OCI-LY1 (cell line): ENCODE measurements around the gene SERGEF.

Experiments used
- H2AFZ ChIP-seq: fragments of 200-600 bp; sonication (generic), shearing (Covaris generic); 2 replicates; pipeline ENCODE4 v1.6.0; 2014; ENCODE audit warnings: antibody characterized with exemption, mild to moderate bottlenecking, low read length
- H3F3A ChIP-seq: fragments of 200-600 bp; sonication (generic), shearing (Covaris generic); 2 replicates; pipeline ENCODE4 v1.6.0; 2014; ENCODE audit warnings: mild to moderate bottlenecking, antibody characterized with exemption, low read length, moderate library complexity; ENCODE audit not compliant: insufficient read depth
- H3K27ac ChIP-seq: fragments of 200-600 bp; sonication (generic); 2 replicates; pipeline ENCODE4 v1.5.1; 2014; ENCODE audit warnings: low read length, mixed run types, mild to moderate bottlenecking, low read depth; ENCODE audit not compliant: poor library complexity, severe bottlenecking
- H3K27me3 ChIP-seq: fragments of 200-600 bp; sonication (generic); 2 replicates; pipeline ENCODE4 v1.6.0; 2014; ENCODE audit warnings: antibody characterized with exemption, mild to moderate bottlenecking, low read length, moderate library complexity; ENCODE audit not compliant: insufficient read depth
- H3K36me3 ChIP-seq: fragments of 200-600 bp; sonication (generic); 2 replicates; pipeline ENCODE4 v1.6.1; 2014; ENCODE audit warnings: mild to moderate bottlenecking, antibody characterized with exemption, low read length, moderate library complexity, mixed read lengths; ENCODE audit not compliant: insufficient read depth
- H3K4me1 ChIP-seq: fragments of 200-600 bp; sonication (generic); 2 replicates; pipeline ENCODE4 v1.5.1; 2014; ENCODE audit warnings: mild to moderate bottlenecking, low read length, moderate library complexity; ENCODE audit not compliant: insufficient read depth, severe bottlenecking
- H3K4me2 ChIP-seq: fragments of 200-600 bp; sonication (generic), shearing (Covaris generic); 2 replicates; pipeline ENCODE4 v1.6.1; 2014; ENCODE audit warnings: low read length
- H3K4me3 ChIP-seq: fragments of 200-600 bp; sonication (generic); 2 replicates; pipeline ENCODE4 v1.5.1; 2014; ENCODE audit warnings: low read length, low read depth, mild to moderate bottlenecking, mixed read lengths; ENCODE audit not compliant: poor library complexity, severe bottlenecking
- H3K79me2 ChIP-seq: fragments of 200-600 bp; shearing (Covaris generic); 2 replicates; pipeline ENCODE4 v1.6.1; 2016; ENCODE audit warnings: mixed run types, low read length, mixed read lengths; ENCODE audit not compliant: insufficient read depth
- H3K9ac ChIP-seq: fragments of 200-600 bp; sonication (generic), shearing (Covaris generic); 2 replicates; pipeline ENCODE4 v1.6.1; 2014; ENCODE audit warnings: mild to moderate bottlenecking, low read length, mixed read lengths
- H3K9me2 ChIP-seq: fragments of 200-600 bp; sonication (generic), shearing (Covaris generic); 2 replicates; pipeline ENCODE4 v1.6.1; 2014; ENCODE audit warnings: low read depth, mild to moderate bottlenecking, low read length, mixed read lengths
- H3K9me3 ChIP-seq: fragments of 200-600 bp; shearing (Covaris generic); 2 replicates; pipeline ENCODE4 v1.6.1; 2014; ENCODE audit warnings: low read length, mixed read lengths
- H4K20me1 ChIP-seq: fragments of 200-600 bp; sonication (generic), shearing (Covaris generic); 2 replicates; pipeline ENCODE4 v1.6.0; 2016; ENCODE audit warnings: mild to moderate bottlenecking, low read length; ENCODE audit not compliant: insufficient read depth
- EZH2 ChIP-seq: fragments of 200-600 bp; sonication (generic), shearing (Covaris generic); IDR thresholded peaks from 2 replicates; pipeline ENCODE4 v1.8.0; 2017; ENCODE audit warnings: borderline replicate concordance, mixed run types, mild to moderate bottlenecking, antibody characterized with exemption, low read length, moderate library complexity, mixed read lengths
- TF ChIP-seq, protein P1 (sequence below): fragments of 200-600 bp; sonication (generic), shearing (Covaris generic); IDR thresholded peaks from 2 replicates; pipeline ENCODE4 v1.5.1; 2017; ENCODE audit warnings: mild to moderate bottlenecking, antibody characterized with exemption, low read length, moderate library complexity, mixed read lengths

SERGEF gene

DNA sequence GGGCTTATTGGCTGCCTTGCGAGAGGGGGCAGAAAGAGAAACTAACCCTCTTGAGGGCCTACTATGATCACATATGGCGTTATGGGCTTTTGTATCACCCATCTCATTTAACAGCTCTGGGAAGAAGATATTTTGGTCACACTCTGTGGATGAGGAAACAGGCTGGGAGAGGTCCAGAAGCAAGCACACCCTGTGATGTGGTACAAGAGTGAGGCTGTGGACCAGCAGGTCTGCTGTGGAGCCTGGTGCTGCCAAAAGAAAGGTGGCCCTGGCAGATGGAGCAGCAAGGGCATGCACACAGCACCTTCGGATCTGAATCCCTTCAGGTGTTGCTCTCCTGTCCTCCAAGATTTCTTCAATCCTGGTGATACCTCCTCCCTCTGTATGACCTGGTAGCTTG is 214.1 kb downstream of the SERGEF start:
- no peaks in the 10 kb centered on the region for H3K9me3 ChIP-seq
- H3K36me3 ChIP-seq: no peaks in the 10 kb centered on the region
- no peaks in the 10 kb centered on the region for H3F3A ChIP-seq
- no peak overlapping the region for H2AFZ ChIP-seq
- H3K4me2 ChIP-seq: no peak overlapping the region
- no peak overlapping the region for H3K9ac ChIP-seq
- H3K4me1 ChIP-seq: no peaks in the 10 kb centered on the region
- no peak overlapping the region for H3K4me3 ChIP-seq
- no peaks in the 10 kb centered on the region for H3K79me2 ChIP-seq
- H4K20me1 ChIP-seq: no peaks in the 10 kb centered on the region
- TF ChIP-seq, protein P1, sequence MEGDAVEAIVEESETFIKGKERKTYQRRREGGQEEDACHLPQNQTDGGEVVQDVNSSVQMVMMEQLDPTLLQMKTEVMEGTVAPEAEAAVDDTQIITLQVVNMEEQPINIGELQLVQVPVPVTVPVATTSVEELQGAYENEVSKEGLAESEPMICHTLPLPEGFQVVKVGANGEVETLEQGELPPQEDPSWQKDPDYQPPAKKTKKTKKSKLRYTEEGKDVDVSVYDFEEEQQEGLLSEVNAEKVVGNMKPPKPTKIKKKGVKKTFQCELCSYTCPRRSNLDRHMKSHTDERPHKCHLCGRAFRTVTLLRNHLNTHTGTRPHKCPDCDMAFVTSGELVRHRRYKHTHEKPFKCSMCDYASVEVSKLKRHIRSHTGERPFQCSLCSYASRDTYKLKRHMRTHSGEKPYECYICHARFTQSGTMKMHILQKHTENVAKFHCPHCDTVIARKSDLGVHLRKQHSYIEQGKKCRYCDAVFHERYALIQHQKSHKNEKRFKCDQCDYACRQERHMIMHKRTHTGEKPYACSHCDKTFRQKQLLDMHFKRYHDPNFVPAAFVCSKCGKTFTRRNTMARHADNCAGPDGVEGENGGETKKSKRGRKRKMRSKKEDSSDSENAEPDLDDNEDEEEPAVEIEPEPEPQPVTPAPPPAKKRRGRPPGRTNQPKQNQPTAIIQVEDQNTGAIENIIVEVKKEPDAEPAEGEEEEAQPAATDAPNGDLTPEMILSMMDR: no peak
- TF ChIP-seq EZH2: no peak
- H3K27me3 ChIP-seq: no peaks in the 10 kb centered on the region
- H3K27ac ChIP-seq: no peak overlapping the region
- H3K9me2 ChIP-seq: no peaks in the 10 kb centered on the region

DNA sequence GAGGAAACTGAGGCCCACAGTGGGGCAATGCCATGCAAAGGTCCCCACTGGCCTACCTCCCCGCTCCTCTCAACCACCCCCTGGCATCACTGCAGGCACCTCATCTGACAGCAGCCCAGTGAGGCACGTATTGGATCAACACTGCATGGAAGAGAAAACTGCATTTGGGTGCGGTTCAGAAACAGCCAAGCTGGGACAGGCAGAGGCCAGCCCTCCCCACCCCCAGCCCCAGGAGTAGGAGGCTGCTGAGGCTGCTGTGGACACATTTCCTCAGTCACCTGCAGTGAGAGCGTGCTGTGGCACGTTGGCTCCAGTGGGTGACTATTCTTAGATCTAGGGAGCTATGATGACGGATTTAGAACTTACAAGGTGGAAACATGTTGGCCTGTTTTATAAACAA is 214.6 kb downstream of the SERGEF start:
- Histone ChIP-seq H3K27ac (no peak overlapping the region), H3K9ac (no peak overlapping the region), H3K4me2 (no peak overlapping the region), H3F3A (no peaks in the 10 kb centered on the region), H3K79me2 (no peaks in the 10 kb centered on the region), H4K20me1 (no peaks in the 10 kb centered on the region), H3K9me3 (no peaks in the 10 kb centered on the region), H3K36me3 (no peaks in the 10 kb centered on the region), H3K27me3 (no peaks in the 10 kb centered on the region), H3K9me2 (no peaks in the 10 kb centered on the region), H3K4me3 (no peak overlapping the region), H2AFZ (no peak overlapping the region), H3K4me1 (no peaks in the 10 kb centered on the region)
- TF ChIP-seq, protein P1: no peak
- no peak for TF ChIP-seq EZH2

DNA sequence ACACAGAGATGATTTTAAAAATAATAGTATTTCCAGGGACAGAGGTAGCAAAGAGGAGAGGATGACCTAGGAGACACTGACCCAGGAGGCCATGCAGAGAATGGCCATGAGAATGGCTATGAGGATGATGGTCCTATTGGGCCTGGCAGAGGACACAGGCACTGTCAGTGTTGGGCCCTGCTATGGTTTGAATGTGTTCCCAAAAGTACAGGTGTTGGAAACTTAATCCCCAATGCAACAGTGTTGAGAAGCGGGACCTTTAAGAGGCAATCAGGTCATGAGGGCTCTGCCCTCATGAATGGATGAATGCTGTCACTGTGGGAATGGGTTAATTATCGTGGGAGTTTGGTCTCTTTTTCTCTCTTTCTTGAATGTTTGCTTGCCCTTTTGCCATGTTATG is 216.7 kb downstream of the SERGEF start:
- H3K9me3 ChIP-seq: no peaks in the 10 kb centered on the region
- H3K9ac ChIP-seq: no peak overlapping the region
- no peaks in the 10 kb centered on the region for H4K20me1 ChIP-seq
- H3F3A ChIP-seq: no peaks in the 10 kb centered on the region
- H3K4me1 ChIP-seq: no peaks in the 10 kb centered on the region
- H3K4me3 ChIP-seq: no peak overlapping the region
- no peak overlapping the region for H3K4me2 ChIP-seq
- H3K27ac ChIP-seq: no peak overlapping the region
- no peaks in the 10 kb centered on the region for H3K27me3 ChIP-seq
- TF ChIP-seq, protein P1: no peak
- no peak for TF ChIP-seq EZH2
- no peaks in the 10 kb centered on the region for H3K9me2 ChIP-seq
- H3K36me3 ChIP-seq: no peaks in the 10 kb centered on the region
- H2AFZ ChIP-seq: no peak overlapping the region
- no peaks in the 10 kb centered on the region for H3K79me2 ChIP-seq
